22Rv1 (cell line): Measurements from ENCODE around the gene BCAT1.
"Not testable (repeated sequence)": the region's sequence is repeated elsewhere in the genome, so short reads cannot be mapped to it uniquely, and the experiment has no call there.

Experiments
- H3K27ac ChIP-seq: fragments of 450-650 bp; 2 replicates; pipeline ENCODE4 v1.5.1; 2017
- ZFX ChIP-seq: fragments of 450-650 bp; IDR thresholded peaks from 2 replicates; pipeline ENCODE4 v1.6.1; 2017; ENCODE audit warnings: antibody characterized with exemption, borderline replicate concordance
- TF ChIP-seq, protein P1 (sequence below): fragments of 450-650 bp; IDR thresholded peaks from 2 replicates; pipeline ENCODE4 v1.5.1; 2017; ENCODE audit warnings: mild to moderate bottlenecking

Gene BCAT1

DNA sequence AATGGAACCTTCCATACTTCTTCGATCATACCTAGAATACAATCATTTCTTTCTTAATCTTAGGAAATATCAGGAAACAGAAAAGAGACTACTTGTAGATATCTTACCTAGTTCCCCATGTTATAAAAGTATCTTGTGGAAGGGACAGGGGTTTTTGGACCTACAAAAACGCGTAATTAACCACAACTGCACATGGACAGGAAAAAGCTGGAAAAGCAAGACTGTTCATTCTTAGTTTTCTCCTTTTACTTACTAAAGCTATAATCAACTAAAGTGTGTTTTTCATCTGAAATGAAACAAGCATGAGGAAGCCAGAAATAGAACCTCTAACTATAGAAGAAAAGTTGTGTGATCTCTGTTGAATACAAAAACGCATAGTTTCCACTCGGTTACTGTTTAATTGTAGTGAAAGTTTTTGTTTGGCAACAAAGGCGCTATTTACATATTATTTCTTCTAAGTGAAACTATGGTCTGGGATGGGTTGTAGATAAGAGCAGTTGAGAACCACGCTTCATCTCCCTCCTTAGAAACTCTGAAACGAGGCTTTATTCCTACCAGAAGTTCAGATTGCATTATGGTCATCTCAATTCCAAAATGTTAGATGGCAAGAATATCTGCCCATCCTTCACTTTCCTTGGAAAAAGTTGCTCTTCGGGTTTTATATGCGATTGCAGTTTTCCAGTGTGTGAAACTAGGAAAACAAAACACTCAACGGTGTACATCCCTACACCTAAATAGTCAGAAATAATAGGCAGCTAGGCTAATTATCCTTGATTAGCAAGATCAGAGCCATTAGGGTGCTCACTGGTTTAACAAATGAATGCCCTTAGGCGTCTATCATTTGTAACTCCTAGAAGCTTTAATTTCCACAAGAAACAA lies 1.1 kb downstream of the BCAT1 start:
- no peak overlapping the region for H3K27ac ChIP-seq
- no peak for TF ChIP-seq ZFX

DNA sequence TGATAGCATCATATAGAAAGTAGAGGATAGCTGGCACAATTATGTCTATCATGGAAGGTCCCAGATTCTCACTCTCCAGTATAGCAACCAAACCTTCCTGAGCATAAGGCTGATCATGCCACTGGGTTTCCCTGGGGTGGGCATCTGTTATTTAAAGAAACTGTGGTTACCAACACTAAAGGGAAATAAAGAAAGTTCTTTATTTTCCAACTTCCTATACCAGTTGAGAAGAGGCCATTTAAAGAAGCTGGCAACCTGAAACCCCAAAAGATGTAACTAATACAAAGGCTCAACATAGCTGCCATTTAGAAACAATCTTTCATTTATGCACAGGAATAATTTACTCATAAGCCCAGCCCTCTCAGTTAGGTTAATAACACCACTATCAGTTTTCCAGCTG lies 3.1 kb downstream of the BCAT1 start:
- no peak for TF ChIP-seq ZFX
- TF ChIP-seq, protein P1, sequence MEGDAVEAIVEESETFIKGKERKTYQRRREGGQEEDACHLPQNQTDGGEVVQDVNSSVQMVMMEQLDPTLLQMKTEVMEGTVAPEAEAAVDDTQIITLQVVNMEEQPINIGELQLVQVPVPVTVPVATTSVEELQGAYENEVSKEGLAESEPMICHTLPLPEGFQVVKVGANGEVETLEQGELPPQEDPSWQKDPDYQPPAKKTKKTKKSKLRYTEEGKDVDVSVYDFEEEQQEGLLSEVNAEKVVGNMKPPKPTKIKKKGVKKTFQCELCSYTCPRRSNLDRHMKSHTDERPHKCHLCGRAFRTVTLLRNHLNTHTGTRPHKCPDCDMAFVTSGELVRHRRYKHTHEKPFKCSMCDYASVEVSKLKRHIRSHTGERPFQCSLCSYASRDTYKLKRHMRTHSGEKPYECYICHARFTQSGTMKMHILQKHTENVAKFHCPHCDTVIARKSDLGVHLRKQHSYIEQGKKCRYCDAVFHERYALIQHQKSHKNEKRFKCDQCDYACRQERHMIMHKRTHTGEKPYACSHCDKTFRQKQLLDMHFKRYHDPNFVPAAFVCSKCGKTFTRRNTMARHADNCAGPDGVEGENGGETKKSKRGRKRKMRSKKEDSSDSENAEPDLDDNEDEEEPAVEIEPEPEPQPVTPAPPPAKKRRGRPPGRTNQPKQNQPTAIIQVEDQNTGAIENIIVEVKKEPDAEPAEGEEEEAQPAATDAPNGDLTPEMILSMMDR = no peak
- no peak overlapping the region for H3K27ac ChIP-seq

- TF ChIP-seq, protein P1 = no peak
- no peak for TF ChIP-seq ZFX
- H3K27ac ChIP-seq = no peak overlapping the region
Observed at GRCh38 chr12:24945039-24945438, 3.9 kb downstream of the BCAT1 start.

DNA sequence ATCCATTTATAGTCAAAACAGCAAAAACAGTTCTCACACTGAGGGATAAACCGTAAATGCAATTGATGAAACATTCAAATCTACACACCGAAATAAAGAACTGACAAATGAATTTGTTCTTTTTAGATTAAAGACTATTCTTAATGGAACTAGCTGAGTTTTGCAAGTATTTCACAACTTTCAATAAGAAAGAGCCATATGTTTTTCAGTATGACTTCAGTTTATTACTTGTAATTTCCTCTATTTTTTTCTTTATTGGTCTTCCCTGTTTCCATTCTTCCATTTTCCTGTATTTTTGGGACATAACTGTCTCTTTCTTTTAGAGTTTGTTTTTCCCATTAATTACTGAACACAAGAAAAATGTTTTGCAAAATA lies 4.3 kb downstream of the BCAT1 start:
- TF ChIP-seq, protein P1 = no peak
- TF ChIP-seq ZFX = no peak
- no peak overlapping the region for H3K27ac ChIP-seq

DNA sequence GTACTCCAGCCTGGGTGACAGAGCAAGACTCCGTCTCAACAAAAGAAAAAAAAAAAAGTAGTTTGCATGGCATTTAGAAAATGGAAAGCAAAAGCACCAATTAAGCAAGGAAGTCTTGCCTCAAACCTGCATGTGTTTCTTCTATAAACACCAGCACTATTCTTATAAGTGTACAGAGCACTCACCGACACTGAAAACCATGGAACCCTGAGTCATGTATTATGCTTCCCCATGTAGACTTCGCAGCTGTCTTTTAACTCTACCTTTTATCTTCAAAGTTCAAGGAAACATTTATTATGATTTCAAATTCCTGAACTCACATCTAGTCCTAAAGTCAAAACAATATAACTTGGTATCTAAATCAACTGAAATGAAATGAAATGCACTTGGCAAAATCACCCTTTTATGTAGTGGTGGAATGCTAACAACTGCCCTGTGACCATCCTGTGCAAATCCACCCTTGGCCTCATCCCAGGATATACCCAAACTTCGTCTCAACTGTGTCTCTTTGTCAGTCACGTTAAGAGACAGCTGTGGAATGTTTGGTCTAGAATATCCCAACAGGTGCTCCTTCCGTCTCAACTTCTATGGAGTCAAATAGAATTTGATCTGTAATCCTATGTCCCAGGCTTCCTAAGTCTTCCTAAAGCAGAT lies 4.8 kb downstream of the BCAT1 start:
- no peak overlapping the region for H3K27ac ChIP-seq
- TF ChIP-seq, protein P1 = no peak
- no peak for TF ChIP-seq ZFX

DNA sequence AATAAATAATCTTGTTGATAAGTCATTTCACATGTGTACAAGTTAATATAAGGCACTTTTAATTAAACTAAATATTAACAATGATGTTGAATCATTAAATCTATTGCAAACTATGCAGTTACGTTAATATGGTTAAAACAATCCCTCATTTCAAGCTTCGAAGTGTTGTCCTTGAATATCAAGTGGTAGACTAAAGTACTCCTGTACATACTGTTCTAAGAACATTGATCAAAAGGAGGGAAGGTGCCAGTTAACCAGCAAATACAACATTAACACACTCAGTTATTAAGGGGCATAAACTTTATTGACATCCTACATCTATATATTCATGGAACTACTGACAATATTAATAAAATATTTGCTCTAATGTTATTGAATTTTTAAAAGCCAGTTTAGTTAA lies 8.7 kb downstream of the BCAT1 start:
- TF ChIP-seq ZFX = no peak
- TF ChIP-seq, protein P1 = no peak

GRCh38 chr12:24939551-24939950 lies 9.3 kb downstream of the BCAT1 start:
- H3K27ac ChIP-seq = not testable (repeated sequence)

More for the DNA sequence above, 8.7 kb downstream of the BCAT1 start:
- no peak overlapping the region for H3K27ac ChIP-seq

- TF ChIP-seq, protein P1 = no peak
- TF ChIP-seq ZFX = no peak
Observed at GRCh38 chr12:24938341-24938740, 10.6 kb downstream of the BCAT1 start.

More at GRCh38 chr12:24938341-24938740, 10.6 kb downstream of the BCAT1 start:
- no peak overlapping the region for H3K27ac ChIP-seq
